ENCODE results near the gene BPTF.

GRCh38 chr17:67994817-67995569 lies 169.7 kb downstream of the BPTF start:
- no peak for TF ChIP-seq CTCF (IDR thresholded peaks at IDR 0.05)
- no peak for TF ChIP-seq EZH2 (IDR thresholded peaks at IDR 0.05)
